ENCODE measurements around the gene UBE2Z. TPM values are rescaled to one million over a fixed set of nuclear protein-coding genes. Genes with fewer than 3 reads are reported as not detected.
A peak's percentile ranks its signal among the peaks of the same experiment; 100 is the strongest.

The UBE2Z gene
- total RNA-seq, 1 experiment from 2014 or later, result 119 TPM

DNA sequence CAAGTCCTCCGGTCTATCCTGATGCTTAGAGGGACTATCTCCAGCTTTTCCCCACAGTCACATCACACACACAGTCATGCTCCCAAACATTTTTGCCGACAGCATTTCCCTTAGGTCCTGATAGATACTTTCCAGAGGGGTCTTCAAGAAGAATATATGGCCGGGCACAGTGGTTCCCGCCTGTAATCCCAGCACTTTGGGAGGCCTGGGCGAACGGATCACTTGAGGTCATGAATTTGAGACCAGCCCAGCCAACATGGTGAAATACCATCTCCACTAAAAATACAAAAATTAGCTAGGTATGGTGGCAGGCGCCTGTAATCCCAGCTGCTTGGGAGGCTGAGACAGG is 64.5 kb downstream of the UBE2Z start:
- no TSS peak for BruUV-seq (replicated peaks)

DNA sequence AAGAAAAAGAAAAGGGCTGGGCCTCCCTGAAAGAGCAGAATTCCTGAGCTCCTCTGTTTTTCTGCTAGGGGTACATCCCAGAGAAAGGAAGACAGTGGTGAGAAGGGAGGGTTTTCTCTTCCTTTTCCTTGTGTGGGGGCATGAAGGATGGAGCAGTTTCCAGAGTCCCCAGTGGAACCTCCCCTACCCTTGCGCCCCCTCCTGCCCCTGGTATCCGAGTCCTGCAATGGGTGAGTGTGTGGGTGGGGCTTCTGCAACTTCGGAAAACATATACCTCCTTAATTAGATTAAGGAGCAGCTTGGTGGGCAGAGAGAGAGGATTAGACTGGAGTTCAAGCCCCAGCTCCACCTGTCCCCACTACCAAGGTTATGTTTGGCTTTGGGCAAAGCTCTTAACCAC is 65.6 kb downstream of the UBE2Z start:
- no peak overlapping the region for H3K9ac ChIP-seq (ENCODE audit: low read length)
- no peaks in the 10 kb centered on the region for H3K9me3 ChIP-seq (ENCODE audit: control insufficient read depth in 1 of 2, insufficient read depth in 1 of 2, low read depth in 1 of 2, low read length in 2 of 2)
- H3K36me3 ChIP-seq (ENCODE audit: control insufficient read depth in 1 of 2, insufficient read depth in 2 of 2, low read length in 2 of 2), result no peaks in the 10 kb centered on the region
- DNase-seq (ENCODE audit: low read depth, low spot score) (no peak), ATAC-seq (no peak)
- no TSS peak for BruUV-seq (replicated peaks)
- no peak overlapping the region for H3K27ac ChIP-seq (ENCODE audit: low read depth, low read length)
- H3K4me1 ChIP-seq (ENCODE audit: control insufficient read depth in 1 of 2, insufficient read depth in 2 of 2, low read length in 2 of 2), result peaks cover 46 to 50% of the 10 kb centered on the region in 2 experiments
- RAD21 ChIA-PET (ENCODE audit: low non-redundant PET in 1 of 2, low total read pairs in 2 of 2, uncharacterized antibody in 2 of 2, unreplicated experiment in 2 of 2), result no interaction called here
- CTCF ChIA-PET, result interaction anchor here (1.0 to 2.2 kb wide), 4 partner anchors 11 to 89 kb away, joined by 3 to 12 read pairs (median 4); no protein-coding TSS in a partner anchor
- POLR2A ChIA-PET, result interaction anchor here (0.6 kb wide), 1 partner anchor 17 kb away, joined by 5 read pairs; no protein-coding TSS in a partner anchor
- H4K20me1 ChIP-seq (ENCODE audit: insufficient read depth), result no peaks in the 10 kb centered on the region
- H3K79me2 ChIP-seq (ENCODE audit: insufficient read depth, low read length), result no peaks in the 10 kb centered on the region
- TF ChIP-seq FOSL1 (IDR thresholded peaks at IDR 0.05; ENCODE audit: low read depth), result no peak
- no peak for TF ChIP-seq RAD21 (IDR thresholded peaks at IDR 0.05; ENCODE audit: low read depth)
- no peak for TF ChIP-seq ELF1 (IDR thresholded peaks at IDR 0.05; ENCODE audit: borderline replicate concordance, low read depth)
- TF ChIP-seq, protein P1, sequence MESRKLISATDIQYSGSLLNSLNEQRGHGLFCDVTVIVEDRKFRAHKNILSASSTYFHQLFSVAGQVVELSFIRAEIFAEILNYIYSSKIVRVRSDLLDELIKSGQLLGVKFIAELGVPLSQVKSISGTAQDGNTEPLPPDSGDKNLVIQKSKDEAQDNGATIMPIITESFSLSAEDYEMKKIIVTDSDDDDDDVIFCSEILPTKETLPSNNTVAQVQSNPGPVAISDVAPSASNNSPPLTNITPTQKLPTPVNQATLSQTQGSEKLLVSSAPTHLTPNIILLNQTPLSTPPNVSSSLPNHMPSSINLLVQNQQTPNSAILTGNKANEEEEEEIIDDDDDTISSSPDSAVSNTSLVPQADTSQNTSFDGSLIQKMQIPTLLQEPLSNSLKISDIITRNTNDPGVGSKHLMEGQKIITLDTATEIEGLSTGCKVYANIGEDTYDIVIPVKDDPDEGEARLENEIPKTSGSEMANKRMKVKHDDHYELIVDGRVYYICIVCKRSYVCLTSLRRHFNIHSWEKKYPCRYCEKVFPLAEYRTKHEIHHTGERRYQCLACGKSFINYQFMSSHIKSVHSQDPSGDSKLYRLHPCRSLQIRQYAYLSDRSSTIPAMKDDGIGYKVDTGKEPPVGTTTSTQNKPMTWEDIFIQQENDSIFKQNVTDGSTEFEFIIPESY (IDR thresholded peaks at IDR 0.05; ENCODE audit: extremely low read depth, insufficient replicate concordance, low read length), result no peak
- TF ChIP-seq JUND (IDR thresholded peaks at IDR 0.05), result no peak
- TF ChIP-seq, protein P2, sequence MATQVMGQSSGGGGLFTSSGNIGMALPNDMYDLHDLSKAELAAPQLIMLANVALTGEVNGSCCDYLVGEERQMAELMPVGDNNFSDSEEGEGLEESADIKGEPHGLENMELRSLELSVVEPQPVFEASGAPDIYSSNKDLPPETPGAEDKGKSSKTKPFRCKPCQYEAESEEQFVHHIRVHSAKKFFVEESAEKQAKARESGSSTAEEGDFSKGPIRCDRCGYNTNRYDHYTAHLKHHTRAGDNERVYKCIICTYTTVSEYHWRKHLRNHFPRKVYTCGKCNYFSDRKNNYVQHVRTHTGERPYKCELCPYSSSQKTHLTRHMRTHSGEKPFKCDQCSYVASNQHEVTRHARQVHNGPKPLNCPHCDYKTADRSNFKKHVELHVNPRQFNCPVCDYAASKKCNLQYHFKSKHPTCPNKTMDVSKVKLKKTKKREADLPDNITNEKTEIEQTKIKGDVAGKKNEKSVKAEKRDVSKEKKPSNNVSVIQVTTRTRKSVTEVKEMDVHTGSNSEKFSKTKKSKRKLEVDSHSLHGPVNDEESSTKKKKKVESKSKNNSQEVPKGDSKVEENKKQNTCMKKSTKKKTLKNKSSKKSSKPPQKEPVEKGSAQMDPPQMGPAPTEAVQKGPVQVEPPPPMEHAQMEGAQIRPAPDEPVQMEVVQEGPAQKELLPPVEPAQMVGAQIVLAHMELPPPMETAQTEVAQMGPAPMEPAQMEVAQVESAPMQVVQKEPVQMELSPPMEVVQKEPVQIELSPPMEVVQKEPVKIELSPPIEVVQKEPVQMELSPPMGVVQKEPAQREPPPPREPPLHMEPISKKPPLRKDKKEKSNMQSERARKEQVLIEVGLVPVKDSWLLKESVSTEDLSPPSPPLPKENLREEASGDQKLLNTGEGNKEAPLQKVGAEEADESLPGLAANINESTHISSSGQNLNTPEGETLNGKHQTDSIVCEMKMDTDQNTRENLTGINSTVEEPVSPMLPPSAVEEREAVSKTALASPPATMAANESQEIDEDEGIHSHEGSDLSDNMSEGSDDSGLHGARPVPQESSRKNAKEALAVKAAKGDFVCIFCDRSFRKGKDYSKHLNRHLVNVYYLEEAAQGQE (IDR thresholded peaks at IDR 0.05; ENCODE audit: low read depth), result no peak
- TF ChIP-seq POLR2AphosphoS5 (IDR thresholded peaks at IDR 0.05; ENCODE audit: low read depth, low read length), result no peak
- no peak for TF ChIP-seq TCF7L2 (IDR thresholded peaks at IDR 0.05; ENCODE audit: borderline replicate concordance, extremely low read depth, insufficient read depth, insufficient read length)
- no peak for TF ChIP-seq SP1 (IDR thresholded peaks at IDR 0.05; ENCODE audit: low read depth)
- TF ChIP-seq, protein P3, sequence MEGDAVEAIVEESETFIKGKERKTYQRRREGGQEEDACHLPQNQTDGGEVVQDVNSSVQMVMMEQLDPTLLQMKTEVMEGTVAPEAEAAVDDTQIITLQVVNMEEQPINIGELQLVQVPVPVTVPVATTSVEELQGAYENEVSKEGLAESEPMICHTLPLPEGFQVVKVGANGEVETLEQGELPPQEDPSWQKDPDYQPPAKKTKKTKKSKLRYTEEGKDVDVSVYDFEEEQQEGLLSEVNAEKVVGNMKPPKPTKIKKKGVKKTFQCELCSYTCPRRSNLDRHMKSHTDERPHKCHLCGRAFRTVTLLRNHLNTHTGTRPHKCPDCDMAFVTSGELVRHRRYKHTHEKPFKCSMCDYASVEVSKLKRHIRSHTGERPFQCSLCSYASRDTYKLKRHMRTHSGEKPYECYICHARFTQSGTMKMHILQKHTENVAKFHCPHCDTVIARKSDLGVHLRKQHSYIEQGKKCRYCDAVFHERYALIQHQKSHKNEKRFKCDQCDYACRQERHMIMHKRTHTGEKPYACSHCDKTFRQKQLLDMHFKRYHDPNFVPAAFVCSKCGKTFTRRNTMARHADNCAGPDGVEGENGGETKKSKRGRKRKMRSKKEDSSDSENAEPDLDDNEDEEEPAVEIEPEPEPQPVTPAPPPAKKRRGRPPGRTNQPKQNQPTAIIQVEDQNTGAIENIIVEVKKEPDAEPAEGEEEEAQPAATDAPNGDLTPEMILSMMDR (IDR thresholded peaks at IDR 0.05 in 2 of 3, conservative IDR thresholded peaks at IDR 0.05 in 1 of 3; ENCODE audit: borderline replicate concordance in 1 of 3, insufficient read depth in 1 of 3, low read depth in 2 of 3, low read length in 2 of 3), result no peak
- no peaks in the 10 kb centered on the region for H3K27me3 ChIP-seq (ENCODE audit: insufficient read depth, low read length)
- H3K4me2 ChIP-seq (ENCODE audit: low read length), result peak overlapping the region; percentile 74
- H3K4me3 ChIP-seq (replicated peaks in 1 of 2; ENCODE audit: low read depth in 1 of 2, low read length in 2 of 2), result no peak overlapping the region
- peak overlapping the region; percentile 83 for H2AFZ ChIP-seq (ENCODE audit: low read depth, low read length, poor library complexity, severe bottlenecking)
- H3K9me2 ChIP-seq (ENCODE audit: insufficient read depth), result no peaks in the 10 kb centered on the region
- intact Hi-C loops (cut with micrococcal nuclease), result no loop called here

More for the DNA sequence above, 64.5 kb downstream of the UBE2Z start:
- H3K27me3 ChIP-seq (ENCODE audit: insufficient read depth, low read length), result no peaks in the 10 kb centered on the region
- TF ChIP-seq SIN3A (IDR thresholded peaks at IDR 0.05; ENCODE audit: low read depth) (peak; percentile 3; the same call in 1 of the 2 replicates), ELF1 (IDR thresholded peaks at IDR 0.05; ENCODE audit: borderline replicate concordance, low read depth) (no peak)
- ChIA-PET CTCF (interaction anchor here (1.0 to 2.2 kb wide), 5 partner anchors 12 to 88 kb away, joined by 3 to 12 read pairs (median 4); no protein-coding TSS in a partner anchor), POLR2A (interaction anchor here (1.3 to 4.2 kb wide), 2 partner anchors 12 to 28 kb away, joined by 7 to 17 read pairs; partner anchors contain the start of gene SNF8), RAD21 (ENCODE audit: low non-redundant PET in 1 of 2, low total read pairs in 2 of 2, uncharacterized antibody in 2 of 2, unreplicated experiment in 2 of 2) (interaction anchor here (0.7 kb wide), 3 partner anchors 7 to 63 kb away, joined by 3 to 5 read pairs (median 3); no protein-coding TSS in a partner anchor)
- H3K4me1 ChIP-seq (ENCODE audit: control insufficient read depth in 1 of 2, insufficient read depth in 2 of 2, low read length in 2 of 2), result peaks cover 46 to 50% of the 10 kb centered on the region in 2 experiments
- peak overlapping the region; percentile 11; the same call in 1 of the 2 replicates for H3K9ac ChIP-seq (ENCODE audit: low read length)
- ATAC-seq (peak; percentile 4; the same call in 1 of the 2 replicates), DNase-seq (ENCODE audit: low read depth, low spot score) (no peak)
- H3K36me3 ChIP-seq (ENCODE audit: control insufficient read depth in 1 of 2, insufficient read depth in 2 of 2, low read length in 2 of 2), result no peaks in the 10 kb centered on the region
- peak overlapping the region; percentile 75 for H2AFZ ChIP-seq (ENCODE audit: low read depth, low read length, poor library complexity, severe bottlenecking)
- intact Hi-C loops (cut with micrococcal nuclease), result no loop called here
- H3K4me3 ChIP-seq (replicated peaks in 1 of 2; ENCODE audit: low read depth in 1 of 2, low read length in 2 of 2), result peak overlapping the region; percentile 21 to 40
- H3K27ac ChIP-seq (ENCODE audit: low read depth, low read length), result peak overlapping the region; percentile 42; the same call in 1 of the 2 replicates
- no peaks in the 10 kb centered on the region for H3K79me2 ChIP-seq (ENCODE audit: insufficient read depth, low read length)
- no peaks in the 10 kb centered on the region for H3K9me3 ChIP-seq (ENCODE audit: control insufficient read depth in 1 of 2, insufficient read depth in 1 of 2, low read depth in 1 of 2, low read length in 2 of 2)
- H4K20me1 ChIP-seq (ENCODE audit: insufficient read depth), result no peaks in the 10 kb centered on the region
- H3K9me2 ChIP-seq (ENCODE audit: insufficient read depth), result no peaks in the 10 kb centered on the region
- peak overlapping the region; percentile 74 for H3K4me2 ChIP-seq (ENCODE audit: low read length)

Measured in HCT116 (cell line).